HL-60/S4 treated with phorbol 12-myristate 13-acetate at 8.2 ng/mL for 4 days and 3 days (cell line): ENCODE results near the gene GRIP2.

ENCODE experiments used
- in situ Hi-C: fragments of 300-500 bp; cut with MboI; formaldehyde crosslinking; loops from 2 replicates; pipeline ENCODE4 v1.15.0; 2022; ENCODE audit warnings: low sequenced_read_pairs

Gene GRIP2

DNA sequence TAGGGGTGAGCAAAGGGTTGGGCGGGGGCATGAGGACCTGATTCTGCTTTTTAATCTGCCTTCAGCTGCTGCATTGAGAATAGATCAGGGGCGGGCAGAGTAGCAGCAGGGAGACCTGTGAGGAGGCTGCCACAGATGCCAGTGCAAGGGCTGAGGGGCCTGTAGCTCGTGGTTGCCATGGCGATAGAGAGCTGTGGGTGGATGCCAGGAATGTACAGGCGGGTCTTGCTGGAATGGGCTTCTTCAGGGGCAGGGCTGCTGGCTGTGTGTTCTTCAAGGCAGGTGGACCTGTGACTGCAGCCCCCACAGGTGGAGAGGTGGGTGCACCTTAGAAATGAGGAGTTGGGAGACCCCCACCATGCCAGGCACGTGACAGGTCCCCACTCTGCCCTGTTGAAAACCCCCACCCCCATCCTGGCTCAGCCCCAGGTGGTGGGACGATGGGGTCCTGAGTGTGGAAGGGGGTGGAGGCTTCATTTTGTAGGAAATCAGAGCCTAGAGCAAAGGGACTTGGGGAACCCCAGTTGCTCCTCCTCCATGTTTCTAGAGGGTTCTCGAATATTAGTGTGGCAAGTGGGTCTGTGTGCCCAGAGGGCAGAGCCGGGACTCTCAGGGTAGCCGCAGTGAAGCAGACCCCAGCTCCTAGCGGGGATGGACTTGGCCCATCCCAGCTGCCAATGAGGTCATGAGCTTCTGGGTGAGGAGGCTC is 99.5 kb downstream of the GRIP2 start:
- in situ Hi-C loops: no loop called here

DNA sequence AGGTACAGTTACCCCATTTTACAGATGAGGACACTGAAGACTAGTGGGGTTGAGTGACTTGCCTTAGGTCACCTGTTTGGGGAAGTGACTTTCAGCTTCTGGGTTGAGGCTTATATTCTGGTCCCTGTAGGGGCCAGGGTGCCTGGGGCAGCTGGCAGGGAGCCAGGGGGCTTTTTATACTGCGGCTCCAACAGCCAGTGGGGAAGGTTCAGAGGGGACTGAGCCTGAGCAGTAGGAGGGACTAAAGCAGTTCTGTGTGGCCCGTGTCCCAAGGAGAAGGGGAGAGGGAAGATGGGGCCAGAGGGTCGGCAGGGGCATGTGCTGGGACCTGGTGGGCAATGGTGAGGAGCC is 100.0 kb downstream of the GRIP2 start:
- in situ Hi-C loops: no loop called here

GRCh38 chr3:14439501-14440167 is 100.5 kb downstream of the GRIP2 start:
- in situ Hi-C loops: no loop called here
